WTC11 (cell line): ENCODE measurements around the gene TMX1. TPM values are rescaled to one million over a fixed set of nuclear protein-coding genes. Genes with fewer than 3 reads are reported as not detected.

Experiments
- ATAC-seq: fragments of 200-7000 bp; cut with Tn5 transposase; 2 replicates; pipeline ENCODE4 v1.10.0; 2021; ENCODE audit warnings: mild to moderate bottlenecking, moderate library complexity
- CTCF ChIA-PET: fragments of 300-600 bp; sonication (Branson Sonifier 250); formaldehyde crosslinking; loops from one replicate; lab custom pipeline; 2021; ENCODE audit warnings: antibody characterized with exemption; lab: Charles Lee
- POLR2A ChIA-PET: fragments of 350-600 bp; sonication (Branson Sonifier 250); formaldehyde crosslinking; loops from one replicate; lab custom pipeline; 2021; ENCODE audit warnings: antibody characterized with exemption; lab: Charles Lee
- DNase-seq: peaks from one replicate; pipeline ENCODE4 v3.0.0; 2021; ENCODE audit warnings: low spot score
- H3K27ac Mint-ChIP-seq: 2 replicates; pipeline ENCODE4 v1.8.0; 2021; ENCODE audit warnings: mixed read lengths
- H3K27me3 Mint-ChIP-seq: 2 replicates; pipeline ENCODE4 v1.8.0; 2021; ENCODE audit warnings: low read depth, mild to moderate bottlenecking, moderate library complexity, mixed read lengths
- H3K36me3 Mint-ChIP-seq: 2 replicates; pipeline ENCODE4 v1.8.0; 2021; ENCODE audit warnings: mixed read lengths
- H3K4me1 Mint-ChIP-seq: 2 replicates; pipeline ENCODE4 v1.8.0; 2022; ENCODE audit warnings: mixed read lengths
- H3K4me3 Mint-ChIP-seq: 2 replicates; pipeline ENCODE4 v1.8.0; 2021; ENCODE audit warnings: mild to moderate bottlenecking, moderate library complexity, mixed read lengths
- H3K9me3 Mint-ChIP-seq: 2 replicates; pipeline ENCODE4 v1.8.0; 2021; ENCODE audit warnings: mixed read lengths
- ARID4B ChIP-seq: sonication (generic); formaldehyde crosslinking; IDR thresholded peaks from 2 replicates; pipeline ENCODE4 v1.8.0; 2023; ENCODE audit warnings: missing genetic modification reagents, mild to moderate bottlenecking, borderline replicate concordance
- CDX4 ChIP-seq: fragments of 250-450 bp; sonication (Bioruptor Pico); IDR thresholded peaks from 2 replicates; pipeline ENCODE4 v1.9.0; 2021; ENCODE audit warnings: moderate library complexity, mild to moderate bottlenecking, inconsistent platforms, borderline replicate concordance
- CREB1 ChIP-seq: sonication (generic); formaldehyde crosslinking; IDR thresholded peaks from 2 replicates; pipeline ENCODE4 v1.8.0; 2023; ENCODE audit warnings: mild to moderate bottlenecking, missing genetic modification reagents
- E2F5 ChIP-seq: sonication (generic); formaldehyde crosslinking; IDR thresholded peaks from 2 replicates; pipeline ENCODE4 v1.8.1; 2022; ENCODE audit warnings: mild to moderate bottlenecking, moderate library complexity, missing genetic modification reagents
- ETV6 ChIP-seq: sonication (generic); formaldehyde crosslinking; IDR thresholded peaks from 2 replicates; pipeline ENCODE4 v1.8.1; 2022; ENCODE audit warnings: mild to moderate bottlenecking, missing genetic modification reagents
- GABPB1 ChIP-seq: sonication (generic); formaldehyde crosslinking; IDR thresholded peaks from 2 replicates; pipeline ENCODE4 v1.8.1; 2023; ENCODE audit warnings: mild to moderate bottlenecking, missing genetic modification reagents
- HMGA2 ChIP-seq: fragments of 250-450 bp; sonication (Bioruptor Pico); IDR thresholded peaks from 2 replicates; pipeline ENCODE4 v1.4.0; 2021; ENCODE audit warnings: mild to moderate bottlenecking, moderate library complexity
- HMGXB4 ChIP-seq: sonication (generic); formaldehyde crosslinking; IDR thresholded peaks from 2 replicates; pipeline ENCODE4 v1.8.1; 2023; ENCODE audit warnings: mild to moderate bottlenecking, moderate library complexity, missing genetic modification reagents
- IRF1 ChIP-seq: sonication (generic); formaldehyde crosslinking; IDR thresholded peaks from 2 replicates; pipeline ENCODE4 v1.8.0; 2023; ENCODE audit warnings: missing genetic modification reagents
- KAT7 ChIP-seq: sonication (generic); formaldehyde crosslinking; IDR thresholded peaks from 2 replicates; pipeline ENCODE4 v1.8.1; 2023; ENCODE audit warnings: missing genetic modification reagents, mild to moderate bottlenecking, borderline replicate concordance
- NR2C2 ChIP-seq: sonication (generic); formaldehyde crosslinking; IDR thresholded peaks from 2 replicates; pipeline ENCODE4 v1.8.0; 2022; ENCODE audit warnings: mild to moderate bottlenecking, missing genetic modification reagents
- RORB ChIP-seq: fragments of 250-450 bp; sonication (Bioruptor Pico); IDR thresholded peaks from 2 replicates; pipeline ENCODE4 v1.9.0; 2021; ENCODE audit warnings: mild to moderate bottlenecking
- SMAD4 ChIP-seq: sonication (generic); formaldehyde crosslinking; IDR thresholded peaks from 2 replicates; pipeline ENCODE4 v1.8.0; 2022; ENCODE audit warnings: mild to moderate bottlenecking, missing genetic modification reagents
- SOX15 ChIP-seq: fragments of 250-450 bp; sonication (Bioruptor Pico); IDR thresholded peaks from 2 replicates; pipeline ENCODE4 v1.9.0; 2021; ENCODE audit warnings: mild to moderate bottlenecking
- TP53 ChIP-seq: sonication (generic); formaldehyde crosslinking; IDR thresholded peaks from 2 replicates; pipeline ENCODE4 v1.8.1; 2023; ENCODE audit warnings: mild to moderate bottlenecking, missing genetic modification reagents
- ZNF138 ChIP-seq: sonication (generic); formaldehyde crosslinking; conservative IDR thresholded peaks from 2 replicates; pipeline ENCODE4 v1.8.1; 2022; ENCODE audit warnings: mild to moderate bottlenecking, moderate library complexity, missing genetic modification reagents
- ZNF219 ChIP-seq: sonication (generic); formaldehyde crosslinking; IDR thresholded peaks from 2 replicates; pipeline ENCODE4 v1.8.0; 2023; ENCODE audit warnings: missing genetic modification reagents, mild to moderate bottlenecking, borderline replicate concordance
- ZNF416 ChIP-seq: fragments of 250-450 bp; sonication (Bioruptor Pico); IDR thresholded peaks from 2 replicates; pipeline ENCODE4 v1.9.0; 2021; ENCODE audit warnings: mild to moderate bottlenecking, inconsistent platforms
- ZSCAN18 ChIP-seq: fragments of 250-450 bp; sonication (Bioruptor Pico); IDR thresholded peaks from 2 replicates; pipeline ENCODE4 v2.1.2; 2022; ENCODE audit warnings: mild to moderate bottlenecking, moderate library complexity
- total RNA-seq: library from RNA; stranded (reverse); gene quantifications from 3 replicates; pipeline ENCODE4 v1.2.3, GENCODE V29; 2021

The TMX1 gene
- total RNA-seq, 1 experiment from 2014 or later, result 40.9 TPM

- ChIA-PET CTCF (interaction anchor here (0.5 to 0.9 kb wide), 2 partner anchors 60 to 64 kb away, joined by 3 read pairs; no protein-coding TSS in a partner anchor), POLR2A (no interaction called here)
- no peak overlapping the region for H3K27ac Mint-ChIP-seq
- H3K27me3 Mint-ChIP-seq, result no peaks in the 10 kb centered on the region
- no peaks in the 10 kb centered on the region for H3K9me3 Mint-ChIP-seq
- TF ChIP-seq E2F5 (CRISPR knock-in tag) (no peak), HMGXB4 (no peak)
- no peak; the same call in 1 of the 2 replicates for ATAC-seq
- H3K4me1 Mint-ChIP-seq, result peaks cover 17% of the 10 kb centered on the region
- no peaks in the 10 kb centered on the region for H3K36me3 Mint-ChIP-seq
- no peak overlapping the region for H3K4me3 Mint-ChIP-seq
- no peak for DNase-seq
Measured at GRCh38 chr14:51202914-51203665, 37.0 kb upstream of the TMX1 start.

- DNase-seq (no peak), ATAC-seq (no peak)
- ChIA-PET POLR2A (no interaction called here), CTCF (interaction anchor here (0.9 kb wide), 1 partner anchor 65 kb away, joined by 3 read pairs; no protein-coding TSS in a partner anchor)
- Mint-ChIP-seq H3K36me3 (no peaks in the 10 kb centered on the region), H3K27me3 (no peaks in the 10 kb centered on the region), H3K9me3 (no peaks in the 10 kb centered on the region), H3K4me1 (peaks cover 17% of the 10 kb centered on the region), H3K27ac (no peak overlapping the region), H3K4me3 (no peak overlapping the region)
- no peak for TF ChIP-seq IRF1 (CRISPR knock-in tag)
- no peak for TF ChIP-seq SMAD4
- TF ChIP-seq KAT7 (CRISPR knock-in tag), result no peak
- no peak for TF ChIP-seq ZSCAN18 (CRISPR knock-in tag)
- no peak for TF ChIP-seq RORB (CRISPR knock-in tag)
- TF ChIP-seq GABPB1 (CRISPR knock-in tag), result no peak
- no peak for TF ChIP-seq HMGA2
- TF ChIP-seq SOX15 (CRISPR knock-in tag), result no peak
- TF ChIP-seq CDX4 (CRISPR knock-in tag), result no peak
- TF ChIP-seq NR2C2, result no peak
- TF ChIP-seq ARID4B (CRISPR knock-in tag), result no peak
- TF ChIP-seq ZNF138 (CRISPR knock-in tag), result no peak
- TF ChIP-seq ETV6 (CRISPR knock-in tag), result no peak
- no peak for TF ChIP-seq CREB1 (CRISPR knock-in tag)
- TF ChIP-seq TP53 (CRISPR knock-in tag), result no peak
- no peak for TF ChIP-seq ZNF416 (CRISPR knock-in tag)
- no peak for TF ChIP-seq ZNF219 (CRISPR knock-in tag)
Measured at GRCh38 chr14:51203881-51204280, 36.2 kb upstream of the TMX1 start.
